ENCODE results near the gene CIB2. TPM values are rescaled to one million over a fixed set of nuclear protein-coding genes. Genes with fewer than 3 reads are reported as not detected.

Gene CIB2
- total RNA-seq, 1 experiment from 2014 or later: 17.3 TPM

GRCh38 chr15:78107471-78107870 is 23.8 kb downstream of the CIB2 start:
- Histone ChIP-seq H3K36me3 (ENCODE audit: control insufficient read depth in 1 of 2, insufficient read depth in 2 of 2, low read length in 2 of 2) (no peaks in the 10 kb centered on the region), H3K9me3 (ENCODE audit: control insufficient read depth in 1 of 2, insufficient read depth in 1 of 2, low read depth in 1 of 2, low read length in 2 of 2) (no peaks in the 10 kb centered on the region), H2AFZ (ENCODE audit: low read depth, low read length, poor library complexity, severe bottlenecking) (no peak overlapping the region), H3K27ac (ENCODE audit: low read depth, low read length) (no peak overlapping the region), H4K20me1 (ENCODE audit: insufficient read depth) (no peaks in the 10 kb centered on the region), H3K79me2 (ENCODE audit: insufficient read depth, low read length) (no peaks in the 10 kb centered on the region), H3K27me3 (ENCODE audit: insufficient read depth, low read length) (no peaks in the 10 kb centered on the region), H3K9me2 (ENCODE audit: insufficient read depth) (no peaks in the 10 kb centered on the region), H3K4me1 (ENCODE audit: control insufficient read depth in 1 of 2, insufficient read depth in 2 of 2, low read length in 2 of 2) (0 out of 4 replicates have a peak, but pooled peaks cover 0 to 6% of the 10 kb centered on the region in 2 experiments), H3K4me3 (replicated peaks in 1 of 2; ENCODE audit: low read depth in 1 of 2, low read length in 2 of 2) (no peak overlapping the region), H3K9ac (ENCODE audit: low read length) (no peak overlapping the region), H3K4me2 (ENCODE audit: low read length) (no peak overlapping the region)
- no peak for TF ChIP-seq TCF7L2 (IDR thresholded peaks at IDR 0.05; ENCODE audit: borderline replicate concordance, extremely low read depth, insufficient read depth, insufficient read length)
- no peak for TF ChIP-seq ATF3 (IDR thresholded peaks at IDR 0.05)
- no peak for TF ChIP-seq FOSL1 (IDR thresholded peaks at IDR 0.05; ENCODE audit: low read depth)
- no peak for TF ChIP-seq SRF (IDR thresholded peaks at IDR 0.05; ENCODE audit: low read depth)
- TF ChIP-seq POLR2A (IDR thresholded peaks at IDR 0.05; ENCODE audit: borderline replicate concordance, extremely low read depth, insufficient read depth, insufficient read length): no peak
- no peak for TF ChIP-seq JUND (IDR thresholded peaks at IDR 0.05)
- no peak for TF ChIP-seq YY1 (IDR thresholded peaks at IDR 0.05; ENCODE audit: extremely low read depth, insufficient replicate concordance, low read depth, low read length)
- TF ChIP-seq, protein P1, sequence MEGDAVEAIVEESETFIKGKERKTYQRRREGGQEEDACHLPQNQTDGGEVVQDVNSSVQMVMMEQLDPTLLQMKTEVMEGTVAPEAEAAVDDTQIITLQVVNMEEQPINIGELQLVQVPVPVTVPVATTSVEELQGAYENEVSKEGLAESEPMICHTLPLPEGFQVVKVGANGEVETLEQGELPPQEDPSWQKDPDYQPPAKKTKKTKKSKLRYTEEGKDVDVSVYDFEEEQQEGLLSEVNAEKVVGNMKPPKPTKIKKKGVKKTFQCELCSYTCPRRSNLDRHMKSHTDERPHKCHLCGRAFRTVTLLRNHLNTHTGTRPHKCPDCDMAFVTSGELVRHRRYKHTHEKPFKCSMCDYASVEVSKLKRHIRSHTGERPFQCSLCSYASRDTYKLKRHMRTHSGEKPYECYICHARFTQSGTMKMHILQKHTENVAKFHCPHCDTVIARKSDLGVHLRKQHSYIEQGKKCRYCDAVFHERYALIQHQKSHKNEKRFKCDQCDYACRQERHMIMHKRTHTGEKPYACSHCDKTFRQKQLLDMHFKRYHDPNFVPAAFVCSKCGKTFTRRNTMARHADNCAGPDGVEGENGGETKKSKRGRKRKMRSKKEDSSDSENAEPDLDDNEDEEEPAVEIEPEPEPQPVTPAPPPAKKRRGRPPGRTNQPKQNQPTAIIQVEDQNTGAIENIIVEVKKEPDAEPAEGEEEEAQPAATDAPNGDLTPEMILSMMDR (IDR thresholded peaks at IDR 0.05 in 2 of 3, conservative IDR thresholded peaks at IDR 0.05 in 1 of 3; ENCODE audit: borderline replicate concordance in 1 of 3, insufficient read depth in 1 of 3, low read depth in 2 of 3, low read length in 2 of 3): no peak
- no peak for TF ChIP-seq EZH2phosphoT487 (IDR thresholded peaks at IDR 0.05; ENCODE audit: borderline replicate concordance)
- TF ChIP-seq SP1 (IDR thresholded peaks at IDR 0.05; ENCODE audit: low read depth): no peak
- TF ChIP-seq ZNF274 (IDR thresholded peaks at IDR 0.05; ENCODE audit: low read depth, low read length): no peak
- no peak for TF ChIP-seq EZH2 (IDR thresholded peaks at IDR 0.05)
- TF ChIP-seq CBX3 (IDR thresholded peaks at IDR 0.05; ENCODE audit: low read depth): no peak
- TF ChIP-seq, protein P2, sequence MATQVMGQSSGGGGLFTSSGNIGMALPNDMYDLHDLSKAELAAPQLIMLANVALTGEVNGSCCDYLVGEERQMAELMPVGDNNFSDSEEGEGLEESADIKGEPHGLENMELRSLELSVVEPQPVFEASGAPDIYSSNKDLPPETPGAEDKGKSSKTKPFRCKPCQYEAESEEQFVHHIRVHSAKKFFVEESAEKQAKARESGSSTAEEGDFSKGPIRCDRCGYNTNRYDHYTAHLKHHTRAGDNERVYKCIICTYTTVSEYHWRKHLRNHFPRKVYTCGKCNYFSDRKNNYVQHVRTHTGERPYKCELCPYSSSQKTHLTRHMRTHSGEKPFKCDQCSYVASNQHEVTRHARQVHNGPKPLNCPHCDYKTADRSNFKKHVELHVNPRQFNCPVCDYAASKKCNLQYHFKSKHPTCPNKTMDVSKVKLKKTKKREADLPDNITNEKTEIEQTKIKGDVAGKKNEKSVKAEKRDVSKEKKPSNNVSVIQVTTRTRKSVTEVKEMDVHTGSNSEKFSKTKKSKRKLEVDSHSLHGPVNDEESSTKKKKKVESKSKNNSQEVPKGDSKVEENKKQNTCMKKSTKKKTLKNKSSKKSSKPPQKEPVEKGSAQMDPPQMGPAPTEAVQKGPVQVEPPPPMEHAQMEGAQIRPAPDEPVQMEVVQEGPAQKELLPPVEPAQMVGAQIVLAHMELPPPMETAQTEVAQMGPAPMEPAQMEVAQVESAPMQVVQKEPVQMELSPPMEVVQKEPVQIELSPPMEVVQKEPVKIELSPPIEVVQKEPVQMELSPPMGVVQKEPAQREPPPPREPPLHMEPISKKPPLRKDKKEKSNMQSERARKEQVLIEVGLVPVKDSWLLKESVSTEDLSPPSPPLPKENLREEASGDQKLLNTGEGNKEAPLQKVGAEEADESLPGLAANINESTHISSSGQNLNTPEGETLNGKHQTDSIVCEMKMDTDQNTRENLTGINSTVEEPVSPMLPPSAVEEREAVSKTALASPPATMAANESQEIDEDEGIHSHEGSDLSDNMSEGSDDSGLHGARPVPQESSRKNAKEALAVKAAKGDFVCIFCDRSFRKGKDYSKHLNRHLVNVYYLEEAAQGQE (IDR thresholded peaks at IDR 0.05; ENCODE audit: low read depth): no peak
- no peak for TF ChIP-seq POLR2AphosphoS5 (IDR thresholded peaks at IDR 0.05; ENCODE audit: low read depth, low read length)
- no peak for TF ChIP-seq CEBPB (IDR thresholded peaks at IDR 0.05; ENCODE audit: low read depth)
- TF ChIP-seq EGR1 (IDR thresholded peaks at IDR 0.05; ENCODE audit: low read depth): no peak
- TF ChIP-seq ZFX (IDR thresholded peaks at IDR 0.05): no peak
- no peak for TF ChIP-seq SIN3A (IDR thresholded peaks at IDR 0.05; ENCODE audit: low read depth)
- TF ChIP-seq RAD21 (IDR thresholded peaks at IDR 0.05; ENCODE audit: low read depth): no peak
- CTCF ChIA-PET: interaction anchor here (1.2 to 5.1 kb wide), 8 partner anchors 12 to 205 kb away, joined by 3 to 70 read pairs (median 10); no protein-coding TSS in a partner anchor
- ATAC-seq: no peak
- RAD21 ChIA-PET (ENCODE audit: low non-redundant PET in 1 of 2, low total read pairs in 2 of 2, uncharacterized antibody in 2 of 2, unreplicated experiment in 2 of 2): interaction anchor here (0.7 to 2.1 kb wide), 4 partner anchors 55 to 149 kb away, joined by 3 to 19 read pairs (median 11); no protein-coding TSS in a partner anchor
- POLR2A ChIA-PET: no interaction called here
- BruUV-seq (replicated peaks): no TSS peak
- no peak for DNase-seq (ENCODE audit: low read depth, low spot score)
- intact Hi-C loops (cut with micrococcal nuclease): no loop called here

All from HCT116 (cell line).